Right cardiac atrium (tissue), 5 donors: Measurements from ENCODE around the gene ARMS2. TPM values are rescaled to one million over a fixed set of nuclear protein-coding genes. Genes with fewer than 3 reads are reported as not detected.

Source experiments
- ATAC-seq, 2 donors: fragments of 200-7000 bp; cut with Tn5 transposase; one replicate each; pipeline versions ENCODE4 v1.8.0 to v1.9.1; 2020; ENCODE audit warnings: moderate library complexity in 2 of 2, mild to moderate bottlenecking in 1 of 2
- DNase-seq, 3 donors: peaks; one replicate each; pipeline ENCODE4 v3.0.0-alpha.2; 2020
- H3K27ac ChIP-seq: one replicate; pipeline ENCODE4 v1.5.1; 2013; ENCODE audit warnings: mild to moderate bottlenecking, low read length, control low read depth, moderate library complexity
- H3K27me3 ChIP-seq: one replicate; pipeline ENCODE4 v1.6.1; 2013; ENCODE audit not compliant: control insufficient read depth, insufficient read depth
- H3K4me1 ChIP-seq: one replicate; pipeline ENCODE4 v1.6.1; 2013; ENCODE audit warnings: low read length; ENCODE audit not compliant: control insufficient read depth, insufficient read depth
- H3K4me3 ChIP-seq: one replicate; pipeline ENCODE4 v1.5.1; 2013; ENCODE audit warnings: low read length, control low read depth
- H3K9me3 ChIP-seq: one replicate; pipeline ENCODE4 v1.6.1; 2013; ENCODE audit warnings: low read length; ENCODE audit not compliant: control insufficient read depth
- WGBS: extraction: QIAGEN DNeasy Blood & Tissue Kit; methylation state at CpG from one replicate; pipeline ENCODE4 v1.1.7; 2013; 5-methylcytosine and 5-hydroxymethylcytosine counted together
- intact Hi-C, 4 donors: fragments of 100-400 bp; cut with DNase I; formaldehyde crosslinking; loops; one replicate each; pipeline versions ENCODE4 v1.11.0 to v1.14.0; 2022 to 2023
- microRNA-seq, 2 donors: library from miRNA; unstranded; fragments of <30 nt; microRNA quantifications; one replicate each; pipeline ENCODE4 v1.2.0, GENCODE V29; 2020 to 2021
- polyA plus RNA-seq: library from polyadenylated mRNA; stranded (reverse); fragments of 200-250 nt; gene quantifications from one replicate; pipeline ENCODE4 v1.2.3, GENCODE V29; 2013
- total RNA-seq, 4 donors: library from RNA; stranded (reverse); fragmentation: NEBNext Ultra II Directional; extraction: Animal tissue kit (Norgen Biotek cat#: 25700); gene quantifications; one replicate each; pipeline ENCODE4 v1.2.1, GENCODE V29; 2021
- donor health status: healthy with polysubstance abuse.
- donor health status: DM: no; HTN: yes; CAD: no.
- donor health status: DM: no; HTN: no; CAD: no.
- donor health status: DM: no; HTN: yes; CAD: no; lungs with severe emphysema.
- donor health status: DM: yes; HTN: yes; CAD: no.

The ARMS2 gene
- total and polyA plus RNA-seq, 5 donors, result not detected

GRCh38 chr10:122505011-122505410 is 50.6 kb downstream of the ARMS2 start:
- Histone ChIP-seq H3K27ac (no peak overlapping the region), H3K9me3 (no peaks in the 10 kb centered on the region), H3K4me3 (no peak overlapping the region), H3K27me3 (no peaks in the 10 kb centered on the region), H3K4me1 (peaks cover 7% of the 10 kb centered on the region)
- DNase-seq (no peak), ATAC-seq (no peak)
- intact Hi-C loops, result no loop called here
- WGBS, result 91% methylated on average over 5 of the region's 5 CpGs

GRCh38 chr10:122505885-122506645 is 51.6 kb downstream of the ARMS2 start:
- no peaks in the 10 kb centered on the region for H3K9me3 ChIP-seq
- no peak overlapping the region for H3K4me3 ChIP-seq
- WGBS, result 90% methylated on average over 15 of the region's 15 CpGs
- intact Hi-C loops, result no loop called here
- no peak for DNase-seq
- ATAC-seq, result no peak
- H3K27ac ChIP-seq, result no peak overlapping the region
- peaks cover 7% of the 10 kb centered on the region for H3K4me1 ChIP-seq
- no peaks in the 10 kb centered on the region for H3K27me3 ChIP-seq

Small RNA genes within 50 kb of the gene (microRNA-seq; reads per million reads assigned to microRNA genes)
- 0 reads per million in 2 donors for gene MIR3941

Other genes with a start within 250 kb of the ARMS2 start
- gene BTBD16, start 183.4 kb upstream of the ARMS2 start, total RNA-seq, result under 1 TPM in 2 of 4 donors, not detected in 2; 0.11 to 0.17 TPM
- gene BTBD16, start 183.4 kb upstream of the ARMS2 start, polyA plus RNA-seq, result not detected
- 10 to 100 TPM; 35.8 to 42.8 (median 39.6) TPM for gene PLEKHA1, start 79.9 kb upstream of the ARMS2 start, total RNA-seq
- 15.7 TPM for gene PLEKHA1, start 79.9 kb upstream of the ARMS2 start, polyA plus RNA-seq
- 10 to 100 TPM; 40.5 to 49.7 (median 42.9) TPM for gene HTRA1, start 6.9 kb downstream of the ARMS2 start, total RNA-seq
- gene HTRA1, start 6.9 kb downstream of the ARMS2 start, polyA plus RNA-seq, result 46.1 TPM
- gene DMBT1, start 106.1 kb downstream of the ARMS2 start, total RNA-seq, result under 1 TPM; 0.06 to 0.17 (median 0.09) TPM
- gene DMBT1, start 106.1 kb downstream of the ARMS2 start, polyA plus RNA-seq, result 0.09 TPM
- gene C10orf120, start 245.2 kb downstream of the ARMS2 start, total RNA-seq, result not detected
- gene C10orf120, start 245.2 kb downstream of the ARMS2 start, polyA plus RNA-seq, result not detected